HG03378 (cell line): ENCODE measurements around the gene ZFAND2A.
"Not testable (repeated sequence)": the region's sequence is repeated elsewhere in the genome, so short reads cannot be mapped to it uniquely, and the experiment has no call there.

Experiments
- ATAC-seq: cut with Tn5 transposase; IDR thresholded peaks from one replicate; pipeline ENCODE4 v1.9.1; 2021; ENCODE audit warnings: mild to moderate bottlenecking, moderate library complexity; ENCODE audit not compliant: unreplicated experiment

The ZFAND2A gene

DNA sequence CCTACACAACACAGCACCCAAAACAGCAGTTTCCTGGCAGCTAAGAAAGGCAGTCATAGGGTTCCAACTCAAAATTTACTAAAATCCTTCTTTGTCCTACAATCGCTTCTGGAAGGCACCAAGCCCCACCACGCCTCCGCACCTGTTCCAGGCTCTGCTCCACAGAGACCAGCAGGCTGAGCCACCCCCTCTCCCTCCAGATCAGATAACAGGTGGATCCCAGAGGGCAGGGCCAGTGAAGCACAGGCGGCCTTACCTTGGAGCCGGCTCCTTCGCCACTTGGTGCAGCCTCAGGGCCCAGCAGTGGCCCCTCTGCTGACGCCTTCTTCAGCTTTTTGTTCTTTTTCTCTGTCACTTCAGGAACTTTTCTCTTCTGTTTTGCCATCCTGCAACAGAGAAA lies 33.0 kb downstream of the ZFAND2A start:
- ATAC-seq = no peak

DNA sequence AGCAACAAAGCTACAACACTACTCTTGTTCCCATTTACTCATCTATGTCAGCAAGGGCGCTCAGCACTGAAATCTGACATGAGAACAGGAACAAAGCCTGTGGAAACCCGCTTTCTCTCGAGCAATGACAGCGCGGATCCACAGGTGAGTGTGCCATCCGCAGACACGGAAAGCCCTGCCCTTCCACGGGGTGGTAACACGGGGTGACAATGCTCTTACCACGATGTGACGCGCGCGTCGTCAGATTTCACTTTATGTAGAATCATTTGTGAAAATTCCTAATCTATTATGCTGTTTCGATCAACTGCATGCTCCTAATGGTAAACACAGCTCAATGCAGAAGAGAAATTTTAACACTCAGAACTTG lies 34.4 kb downstream of the ZFAND2A start:
- no peak for ATAC-seq

DNA sequence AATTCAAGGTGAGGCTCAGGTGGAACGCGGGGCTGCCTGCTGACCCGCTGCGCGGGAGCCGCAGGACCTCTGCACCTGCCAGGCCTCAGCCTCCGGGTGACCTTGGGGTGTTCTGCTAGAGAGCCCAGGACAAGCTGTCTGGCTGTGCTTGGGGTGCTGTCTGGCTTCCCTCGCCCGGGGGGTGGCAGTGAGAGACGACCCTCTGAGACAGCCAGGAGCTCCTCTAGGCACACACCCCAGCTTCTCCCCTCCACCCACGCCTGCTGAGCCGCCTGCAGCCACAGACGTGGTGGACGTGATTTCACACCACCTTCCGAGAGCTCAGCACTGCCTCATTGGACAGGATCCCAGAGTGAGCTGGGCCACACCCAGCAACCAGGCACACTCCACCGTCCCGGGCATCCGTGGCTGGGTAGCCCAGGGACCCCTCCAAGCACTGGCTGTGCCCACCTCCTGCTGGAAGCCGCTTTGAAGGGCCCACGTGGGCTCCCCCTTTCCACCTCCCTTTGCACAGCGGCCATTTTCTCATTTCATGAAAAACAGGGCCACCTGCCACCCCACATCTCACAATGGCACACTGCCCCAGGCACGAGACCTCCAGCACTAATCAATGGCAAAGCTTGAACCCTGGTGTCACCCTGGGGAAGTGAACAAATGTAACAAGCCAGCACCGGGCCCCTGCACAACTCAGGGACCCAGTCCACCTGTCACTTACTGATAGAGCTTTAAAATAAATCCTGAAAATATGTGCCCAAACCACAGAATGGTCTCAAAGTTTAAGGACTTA lies 35.0 kb downstream of the ZFAND2A start:
- ATAC-seq = no peak

DNA sequence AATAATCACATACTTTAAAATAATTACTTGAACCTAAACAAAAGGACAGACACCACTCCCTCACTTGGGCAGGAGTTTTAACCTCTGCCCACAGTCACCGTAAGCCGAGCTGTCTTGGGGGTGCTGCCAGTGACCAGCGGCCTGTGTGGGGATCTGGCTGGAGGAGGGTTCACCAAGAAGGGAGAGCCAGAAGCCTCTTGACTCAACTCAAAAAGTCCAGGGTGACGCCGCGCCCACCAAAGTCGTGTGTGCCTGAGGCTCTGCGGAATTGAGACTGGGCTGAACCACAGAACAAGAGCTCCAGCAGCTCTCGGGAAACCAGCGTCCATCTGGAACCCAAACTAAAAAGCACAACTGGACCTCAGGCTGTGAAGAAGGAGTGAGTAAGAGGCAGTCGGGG lies 35.8 kb downstream of the ZFAND2A start:
- ATAC-seq = no peak

DNA sequence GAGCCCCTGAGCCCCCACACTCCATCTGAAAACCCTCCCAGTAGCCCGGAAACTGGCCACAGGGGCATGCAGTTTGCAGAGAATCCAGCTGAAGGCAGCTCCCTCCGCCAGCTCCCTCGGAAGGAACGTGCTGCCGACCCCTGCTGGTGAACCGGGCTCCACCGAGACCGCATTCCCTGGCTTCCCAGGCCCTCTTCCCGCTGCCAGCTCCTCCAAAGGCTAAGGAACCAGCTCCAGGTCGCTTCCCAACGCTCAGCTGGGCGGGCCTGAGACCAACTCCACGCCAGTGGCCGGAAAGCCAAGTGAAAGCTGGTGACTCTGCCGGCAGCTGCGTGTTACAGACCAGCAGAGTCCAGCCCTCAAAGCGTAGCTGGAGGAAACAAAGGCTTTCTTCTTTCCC lies 36.3 kb downstream of the ZFAND2A start:
- no peak for ATAC-seq

DNA sequence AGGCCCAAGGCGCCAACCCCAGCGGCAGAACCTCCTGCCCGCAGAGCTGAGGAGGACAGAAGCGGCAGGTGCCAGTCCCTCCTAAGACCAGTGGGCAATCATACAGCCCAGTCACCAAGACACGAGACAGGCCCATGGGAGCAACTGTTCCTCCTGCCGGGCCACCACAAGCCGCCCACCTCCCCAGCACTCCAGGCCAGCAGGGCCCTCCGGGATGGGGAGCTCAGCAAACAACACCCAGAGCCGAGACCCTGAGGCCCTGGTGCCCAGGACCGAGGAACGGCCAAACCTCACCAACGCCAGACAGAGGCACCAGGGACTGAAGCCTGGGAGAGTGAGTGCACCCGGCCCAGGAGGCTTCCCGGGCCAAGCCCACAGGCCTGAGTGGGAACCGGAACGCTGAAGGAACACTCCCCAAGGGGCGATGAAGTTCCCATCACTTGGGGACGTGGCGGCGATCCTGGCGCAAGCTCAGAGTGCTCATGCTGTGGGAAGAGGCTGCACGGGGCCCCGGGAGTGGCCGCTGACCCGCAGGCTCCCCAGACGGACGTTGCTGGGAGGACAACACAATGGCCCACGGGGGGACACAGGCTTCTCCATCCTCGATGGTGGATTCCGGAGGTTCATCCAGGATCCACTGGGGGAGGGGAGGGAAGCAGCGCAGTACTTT lies 37.0 kb downstream of the ZFAND2A start:
- ATAC-seq = no peak

DNA sequence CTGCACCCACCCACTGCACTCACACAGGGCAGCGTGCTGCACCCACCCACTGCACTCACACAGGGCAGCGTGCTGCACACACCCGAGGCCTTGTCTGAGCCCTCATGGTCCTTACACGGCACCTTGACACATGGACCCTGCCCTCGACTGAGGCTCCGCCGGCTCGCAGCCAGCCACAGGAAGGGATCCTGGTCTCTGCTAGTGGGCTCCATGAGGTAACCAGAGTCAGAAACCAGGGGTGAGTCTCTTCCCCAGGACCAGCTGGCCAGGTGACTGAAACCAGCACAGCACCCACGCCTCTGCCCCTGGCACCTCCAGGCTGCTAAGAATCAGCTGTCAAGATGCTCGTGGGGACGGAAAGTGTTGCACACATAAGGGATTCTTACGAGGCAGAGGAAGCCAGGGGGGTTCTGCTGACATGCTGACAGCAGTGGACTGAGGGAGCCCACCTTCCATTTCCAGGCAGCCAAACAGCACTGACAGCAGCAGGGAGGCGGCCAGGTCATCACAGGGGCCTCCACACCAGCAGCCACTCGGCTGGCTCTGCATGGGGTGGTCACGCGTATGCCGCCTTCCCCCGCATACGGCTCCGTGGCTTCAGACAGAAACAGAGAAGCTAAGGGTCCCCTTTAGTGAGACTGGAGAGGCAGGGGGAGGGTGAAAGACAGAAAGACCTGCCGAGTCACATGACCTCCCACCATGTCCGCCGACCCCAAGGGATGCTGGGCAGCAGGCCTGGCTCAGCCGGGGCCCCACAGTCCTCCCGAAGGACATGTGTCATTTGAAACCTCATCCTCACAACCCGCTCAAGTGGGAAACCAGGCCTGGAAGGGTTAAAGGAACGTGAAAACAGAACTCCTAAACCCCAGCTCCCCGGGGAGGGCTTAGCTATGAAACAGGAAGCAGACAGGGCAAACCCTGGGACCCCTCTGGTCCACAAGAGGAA lies 37.8 kb downstream of the ZFAND2A start:
- no peak for ATAC-seq

DNA sequence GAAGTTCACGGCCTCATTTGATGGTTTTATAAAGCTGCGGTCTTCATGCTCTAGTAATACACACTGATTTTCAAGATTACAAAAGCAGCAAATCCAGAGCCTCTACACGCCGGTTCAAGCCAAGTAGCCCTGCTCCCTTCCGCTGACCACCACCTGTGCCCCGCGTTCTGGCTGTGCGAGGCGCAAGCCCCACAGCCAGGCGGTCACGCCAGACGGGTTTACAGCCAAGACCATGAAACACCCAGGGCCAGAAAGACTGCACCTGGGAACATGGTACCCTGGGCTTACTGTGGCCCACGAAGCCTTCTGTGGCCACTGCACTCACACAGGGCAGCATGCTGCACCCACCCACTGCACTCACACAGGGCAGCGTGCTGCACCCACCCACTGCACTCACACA lies 38.5 kb downstream of the ZFAND2A start:
- no peak for ATAC-seq

DNA sequence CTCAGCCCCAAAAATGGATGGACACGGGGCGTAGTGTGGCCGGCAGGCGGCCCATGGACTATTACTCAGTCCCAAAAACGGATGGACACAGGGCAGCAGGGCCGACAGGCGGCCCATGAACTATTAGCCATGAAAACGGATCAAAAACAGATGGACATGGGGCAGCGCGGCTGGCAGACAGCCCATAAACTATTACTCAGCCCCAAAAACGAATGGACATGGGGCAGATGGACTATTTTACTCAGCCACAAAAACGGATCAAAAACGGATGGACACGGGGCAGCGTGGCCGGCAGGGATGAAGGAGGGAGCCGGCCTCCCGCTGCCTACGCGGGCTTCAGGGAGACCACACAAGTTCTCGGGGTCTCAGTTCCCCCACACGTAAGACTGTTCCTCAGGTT lies 39.2 kb downstream of the ZFAND2A start:
- no peak for ATAC-seq

DNA sequence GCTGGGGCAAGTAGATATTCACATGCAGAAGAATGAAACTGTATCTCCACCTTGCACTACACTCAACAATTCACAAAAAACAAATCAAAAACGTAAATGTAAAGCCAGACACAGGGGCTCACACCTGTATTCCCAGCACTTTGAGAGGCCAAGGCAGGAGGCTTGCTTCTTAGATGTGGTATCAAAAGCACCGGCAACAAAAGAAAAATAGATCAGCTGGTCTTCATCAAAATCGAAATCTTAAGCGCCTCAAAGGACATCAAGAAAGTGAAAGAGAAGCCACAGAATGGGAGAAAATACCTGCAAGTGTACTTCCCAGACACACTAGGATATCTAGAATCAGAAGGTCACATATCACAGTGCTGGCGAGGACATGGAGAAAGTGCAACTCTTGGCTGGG lies 40.8 kb downstream of the ZFAND2A start:
- no peak for ATAC-seq

DNA sequence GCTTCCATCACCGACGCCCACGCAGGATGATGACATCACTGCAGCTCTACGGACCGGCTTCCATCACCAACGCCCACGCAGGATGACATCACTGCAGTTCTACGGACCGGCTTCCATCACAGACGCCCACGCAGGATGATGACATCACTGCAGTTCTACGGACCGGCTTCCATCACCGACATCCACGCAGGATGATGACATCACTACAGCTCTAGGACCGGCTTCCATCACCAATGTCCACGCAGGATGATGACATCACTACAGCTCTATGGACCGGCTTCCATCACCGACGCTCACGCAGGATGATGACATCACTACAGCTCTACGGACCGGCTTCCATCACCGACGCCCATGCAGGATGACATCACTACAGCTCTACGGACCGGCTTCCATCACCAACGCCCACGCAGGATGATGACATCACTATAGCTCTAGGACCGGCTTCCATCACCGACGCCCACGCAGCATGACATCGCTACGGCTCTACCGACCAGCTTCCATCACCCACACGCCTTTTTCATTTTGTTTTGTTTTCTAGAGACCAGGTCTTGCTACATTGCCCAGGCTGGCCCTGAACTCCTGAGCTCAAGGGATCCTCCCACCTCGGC lies 42.6 kb downstream of the ZFAND2A start:
- ATAC-seq = no peak

DNA sequence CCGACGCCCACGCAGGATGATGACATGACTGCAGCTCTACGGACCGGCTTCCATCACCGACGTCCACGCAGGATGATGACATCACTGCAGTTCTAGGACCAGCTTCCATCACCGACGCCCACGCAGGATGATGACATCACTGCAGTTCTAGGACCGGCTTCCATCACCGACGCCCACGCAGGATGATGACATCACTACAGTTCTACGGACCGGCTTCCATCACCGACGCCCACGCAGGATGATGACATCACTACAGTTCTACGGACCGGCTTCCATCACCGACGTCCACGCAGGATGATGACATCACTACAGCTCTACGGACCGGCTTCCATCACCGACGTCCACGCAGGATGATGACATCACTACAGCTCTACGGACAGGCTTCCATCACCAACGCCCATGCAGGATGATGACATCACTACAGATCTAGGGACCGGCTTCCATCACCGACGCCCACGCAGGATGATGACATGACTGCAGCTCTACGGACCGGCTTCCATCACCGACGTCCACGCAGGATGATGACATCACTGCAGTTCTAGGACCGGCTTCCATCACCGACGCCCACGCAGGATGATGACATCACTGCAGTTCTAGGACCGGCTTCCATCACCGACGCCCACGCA lies 43.5 kb downstream of the ZFAND2A start:
- ATAC-seq = not testable (repeated sequence)

DNA sequence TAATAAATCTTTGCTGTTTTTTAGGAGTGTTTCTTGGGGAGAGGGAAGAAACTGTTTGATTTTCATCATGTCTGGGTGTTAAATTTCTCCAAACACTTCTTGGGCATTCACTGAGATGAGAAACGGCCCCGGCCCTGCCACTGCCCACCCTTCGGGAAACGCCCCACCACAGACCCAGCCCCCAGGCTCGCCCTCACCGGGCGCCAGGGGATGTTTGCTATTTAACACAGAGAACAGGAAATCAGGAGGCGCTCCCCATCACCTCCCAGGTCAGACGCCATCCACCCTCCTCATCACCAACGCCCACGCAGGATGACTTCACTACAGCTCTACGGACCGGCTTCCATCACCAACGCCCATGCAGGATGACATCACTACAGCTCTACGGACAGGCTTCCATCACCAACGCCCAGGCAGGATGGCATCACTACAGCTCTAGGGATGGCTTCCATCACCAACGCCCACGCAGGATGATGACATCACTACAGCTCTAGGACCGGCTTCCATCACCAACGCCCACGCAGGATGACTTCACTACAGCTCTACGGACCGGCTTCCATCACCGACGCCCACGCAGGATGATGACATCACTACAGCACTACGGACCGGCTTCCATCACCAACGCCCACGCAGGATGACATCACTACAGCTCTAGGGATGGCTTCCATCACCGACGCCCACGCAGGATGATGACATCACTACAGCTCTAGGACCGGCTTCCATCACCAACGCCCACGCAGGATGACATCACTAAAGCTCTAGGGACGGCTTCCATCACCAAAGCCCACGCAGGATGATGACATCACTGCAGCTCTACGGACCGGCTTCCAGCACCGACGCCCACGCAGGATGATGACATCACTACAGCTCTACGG lies 44.6 kb downstream of the ZFAND2A start:
- ATAC-seq = not testable (repeated sequence)

DNA sequence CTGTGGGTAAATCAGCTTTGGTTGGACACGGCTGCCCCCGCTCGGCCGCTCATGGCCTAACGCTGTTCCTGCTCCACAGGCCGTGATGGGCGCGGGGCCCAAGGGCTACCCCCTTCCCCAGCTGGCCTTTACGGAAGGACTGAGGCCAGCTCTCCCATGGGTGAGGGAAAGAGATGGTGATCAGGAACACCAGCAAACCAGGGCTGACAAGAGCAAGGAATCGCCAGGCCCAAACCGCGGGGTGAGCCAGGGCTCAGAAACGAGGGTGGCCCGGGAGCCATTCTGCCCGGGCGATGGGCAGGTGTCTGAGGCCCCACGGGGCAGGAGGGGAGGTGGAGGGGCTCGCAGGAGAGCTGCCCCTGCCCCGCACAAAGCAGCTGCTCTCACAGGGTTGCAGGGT lies 45.5 kb downstream of the ZFAND2A start:
- no peak for ATAC-seq

DNA sequence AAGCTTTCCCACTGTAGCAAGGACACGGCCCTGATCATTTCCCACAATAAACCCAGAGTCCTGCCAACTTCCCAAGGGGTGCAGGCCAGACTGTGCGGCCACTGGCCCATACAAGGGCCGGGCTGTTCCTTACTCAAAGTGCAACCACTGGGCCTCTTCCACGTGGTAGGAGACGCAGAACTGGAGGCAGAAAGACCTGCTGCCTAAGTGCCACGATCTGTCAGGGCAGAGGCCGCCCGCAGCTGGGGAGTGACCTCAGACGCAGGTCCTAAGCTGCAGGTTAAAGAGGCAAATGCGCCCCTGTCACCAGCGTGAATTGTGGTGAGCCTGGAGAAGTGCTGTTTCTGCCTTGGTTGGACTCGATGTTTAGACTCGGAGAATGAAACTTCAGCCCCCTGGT lies 45.9 kb downstream of the ZFAND2A start:
- ATAC-seq = no peak

DNA sequence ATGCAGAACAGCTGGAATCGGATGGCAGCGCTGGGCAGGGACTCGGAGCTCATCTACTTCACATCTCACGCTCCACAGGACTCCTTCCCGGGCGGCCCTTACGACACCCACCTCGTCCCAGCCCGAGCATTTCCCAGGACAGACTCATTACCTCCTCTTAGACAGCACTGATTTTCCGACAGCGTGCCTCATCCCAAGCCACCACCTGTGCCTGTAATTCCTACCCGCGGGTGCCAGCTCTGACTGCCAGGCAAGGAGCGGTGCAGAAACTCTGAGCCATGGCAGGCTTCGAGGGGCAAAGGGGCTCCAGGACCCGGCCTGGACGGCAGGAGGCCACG lies 46.5 kb downstream of the ZFAND2A start:
- no peak for ATAC-seq

DNA sequence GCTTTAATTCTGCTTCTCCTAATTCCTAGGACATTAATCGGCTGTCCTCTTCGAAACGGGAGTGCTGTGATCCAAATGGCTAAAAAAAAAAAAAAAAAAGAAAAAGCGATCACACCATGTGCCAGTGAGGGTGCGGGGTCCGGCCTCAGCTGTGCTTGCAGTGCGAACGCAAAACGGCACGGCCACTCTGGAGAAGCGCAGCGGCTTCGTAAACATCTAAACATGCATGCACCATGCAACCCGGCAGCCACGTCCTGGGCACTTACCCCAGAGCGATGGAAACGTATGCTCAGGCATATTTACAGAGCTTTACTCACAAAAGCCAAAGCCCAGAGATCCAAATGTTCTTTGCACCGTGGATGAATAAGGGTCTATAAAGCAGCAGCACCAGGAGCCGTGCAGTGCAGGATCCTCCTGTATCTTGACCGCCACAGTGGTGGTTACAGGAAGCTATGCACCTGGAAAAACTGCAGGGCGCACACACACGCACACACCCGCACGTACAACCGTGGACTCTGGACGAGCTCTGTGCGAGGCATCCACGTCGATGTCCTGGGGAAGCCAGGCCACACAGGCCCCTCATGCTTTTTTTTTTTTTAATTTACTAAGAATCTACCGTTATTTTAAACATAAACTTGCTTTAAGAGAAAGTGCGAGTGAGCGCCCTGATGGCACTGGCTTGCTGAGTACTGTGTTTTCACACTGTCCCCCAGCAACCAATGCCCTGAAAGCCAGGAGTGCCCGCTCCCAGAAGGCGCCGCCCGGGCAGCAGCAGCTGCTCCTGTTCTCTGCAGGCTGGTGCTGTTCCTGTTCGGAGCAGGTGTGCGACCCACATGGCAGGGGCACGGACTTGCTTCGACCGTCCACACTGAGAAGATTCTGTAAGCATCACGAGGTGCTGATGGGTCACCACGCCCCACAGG lies 47.1 kb downstream of the ZFAND2A start:
- ATAC-seq = no peak

DNA sequence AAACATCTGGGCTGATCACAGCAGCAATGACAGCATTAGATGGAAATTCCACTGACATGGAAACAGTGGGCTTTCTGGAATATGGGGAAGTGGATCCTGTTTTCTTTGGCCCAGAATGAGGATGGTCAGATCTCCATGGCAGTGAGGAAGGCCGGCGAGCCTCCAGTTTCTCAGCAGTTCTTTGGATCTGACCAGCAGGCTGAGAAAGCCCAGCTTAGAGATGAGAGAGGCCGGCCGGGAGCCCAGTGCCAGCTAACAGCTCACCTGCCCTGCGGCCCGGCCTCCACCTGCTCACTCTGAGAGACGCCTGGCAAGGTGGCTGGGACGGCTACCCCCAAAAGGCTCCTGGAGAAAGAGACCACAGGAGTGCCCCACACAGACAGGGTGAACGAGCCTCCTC lies 47.9 kb downstream of the ZFAND2A start:
- no peak for ATAC-seq

DNA sequence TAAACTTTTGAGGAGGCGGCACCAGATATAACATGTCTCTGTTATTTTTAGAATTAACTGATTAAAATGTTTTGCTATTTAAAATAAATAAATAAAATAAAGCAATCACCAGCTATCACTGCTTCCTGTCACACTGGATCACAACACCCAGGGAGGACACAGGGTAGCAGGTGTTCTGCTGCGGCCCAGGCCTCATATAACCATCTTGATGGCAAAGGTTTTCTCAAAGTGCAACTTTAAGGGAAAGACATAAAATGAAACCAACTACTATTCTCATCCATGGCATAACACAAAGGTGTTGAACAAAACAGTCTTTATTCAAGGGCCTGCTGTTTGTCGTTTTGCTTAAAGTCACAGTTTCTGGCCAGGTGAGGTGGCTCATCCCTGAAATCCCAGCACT lies 48.8 kb downstream of the ZFAND2A start:
- ATAC-seq = no peak
